ENCODE results near the gene MSN.

Gene MSN

GRCh38 chrX:65673857-65674203, 6.4 kb downstream of the MSN start:
- peaks cover 44% of the 10 kb centered on the region for H3K36me3 ChIP-seq (ENCODE audit: control insufficient read depth, low read length)
- H3K4me1 ChIP-seq (ENCODE audit: control insufficient read depth, low read length): peaks cover 80% of the 10 kb centered on the region
- no peaks in the 10 kb centered on the region for H3K9me2 ChIP-seq (replicated peaks; ENCODE audit: control insufficient read depth, low read length)
- peak overlapping the region; percentile 34 for H3K4me2 ChIP-seq (ENCODE audit: low read length)
- H3K9me3 ChIP-seq (ENCODE audit: control insufficient read depth, insufficient read depth, low read length): no peaks in the 10 kb centered on the region
- H3F3A ChIP-seq (ENCODE audit: control insufficient read depth, insufficient read depth): no peaks in the 10 kb centered on the region
- H3K27ac ChIP-seq (ENCODE audit: low read depth, low read length): no peak overlapping the region
- H3K4me3 ChIP-seq (ENCODE audit: low read length): peak overlapping the region; percentile 17; the same call in 1 of the 2 replicates
- H4K20me1 ChIP-seq (ENCODE audit: control insufficient read depth, insufficient read depth, low read depth, low read length): no peaks in the 10 kb centered on the region
- H3K27me3 ChIP-seq (ENCODE audit: control insufficient read depth, low read length): no peaks in the 10 kb centered on the region
- TF ChIP-seq EZH2phosphoT487 (IDR thresholded peaks at IDR 0.05; ENCODE audit: borderline replicate concordance, low read length): no peak
- no peak for TF ChIP-seq CTCF (IDR thresholded peaks at IDR 0.05; ENCODE audit: low read depth, low read length, poor library complexity, severe bottlenecking)
- peaks cover 98% of the 10 kb centered on the region for H3K79me2 ChIP-seq (ENCODE audit: control insufficient read depth, low read length)

- Histone ChIP-seq H3K9me2 (replicated peaks; ENCODE audit: control insufficient read depth, low read length) (no peaks in the 10 kb centered on the region), H3F3A (ENCODE audit: control insufficient read depth, insufficient read depth) (no peaks in the 10 kb centered on the region), H3K27ac (ENCODE audit: low read depth, low read length) (no peak overlapping the region), H3K36me3 (ENCODE audit: control insufficient read depth, low read length) (peaks cover 39% of the 10 kb centered on the region), H3K27me3 (ENCODE audit: control insufficient read depth, low read length) (no peaks in the 10 kb centered on the region), H3K4me2 (ENCODE audit: low read length) (peak overlapping the region; percentile 34), H3K9me3 (ENCODE audit: control insufficient read depth, insufficient read depth, low read length) (no peaks in the 10 kb centered on the region), H3K4me3 (ENCODE audit: low read length) (0 out of 2 replicates have a peak overlapping the region, but pooled peaks have one; percentile 17), H3K79me2 (ENCODE audit: control insufficient read depth, low read length) (peaks cover 98% of the 10 kb centered on the region), H3K4me1 (ENCODE audit: control insufficient read depth, low read length) (peaks cover 80% of the 10 kb centered on the region), H4K20me1 (ENCODE audit: control insufficient read depth, insufficient read depth, low read depth, low read length) (no peaks in the 10 kb centered on the region)
- no peak for TF ChIP-seq CTCF (IDR thresholded peaks at IDR 0.05; ENCODE audit: low read depth, low read length, poor library complexity, severe bottlenecking)
- no peak for TF ChIP-seq EZH2phosphoT487 (IDR thresholded peaks at IDR 0.05; ENCODE audit: borderline replicate concordance, low read length)
These were observed 6.9 kb downstream of the MSN start for GRCh38 chrX:65674204-65674893.

- Histone ChIP-seq H3K9me3 (ENCODE audit: control insufficient read depth, insufficient read depth, low read length) (no peaks in the 10 kb centered on the region), H3K36me3 (ENCODE audit: control insufficient read depth, low read length) (peaks cover 23% of the 10 kb centered on the region), H3K27ac (ENCODE audit: low read depth, low read length) (0 out of 2 replicates have a peak overlapping the region, but pooled peaks have one; percentile 34), H3K4me2 (ENCODE audit: low read length) (peak overlapping the region; percentile 58), H4K20me1 (ENCODE audit: control insufficient read depth, insufficient read depth, low read depth, low read length) (no peaks in the 10 kb centered on the region), H3F3A (ENCODE audit: control insufficient read depth, insufficient read depth) (no peaks in the 10 kb centered on the region), H3K4me3 (ENCODE audit: low read length) (no peak overlapping the region), H3K79me2 (ENCODE audit: control insufficient read depth, low read length) (peaks cover 99% of the 10 kb centered on the region), H3K4me1 (ENCODE audit: control insufficient read depth, low read length) (peaks cover 68% of the 10 kb centered on the region), H3K9me2 (replicated peaks; ENCODE audit: control insufficient read depth, low read length) (no peaks in the 10 kb centered on the region), H3K27me3 (ENCODE audit: control insufficient read depth, low read length) (no peaks in the 10 kb centered on the region)
- TF ChIP-seq CTCF (IDR thresholded peaks at IDR 0.05; ENCODE audit: low read depth, low read length, poor library complexity, severe bottlenecking) (no peak), EZH2phosphoT487 (IDR thresholded peaks at IDR 0.05; ENCODE audit: borderline replicate concordance, low read length) (no peak)
These were observed 10.6 kb downstream of the MSN start for GRCh38 chrX:65677954-65678469.

All from DOHH2 (cell line).